Heart right ventricle (tissue), 16 donors: ENCODE results near the gene MAP4K1. TPM values are rescaled to one million over a fixed set of nuclear protein-coding genes. Genes with fewer than 3 reads are reported as not detected.
"Not testable (repeated sequence)": the region's sequence is repeated elsewhere in the genome, so short reads cannot be mapped to it uniquely, and the experiment has no call there.

Experiments
- ATAC-seq, 8 donors: fragments of 200-7000 bp; cut with Tn5 transposase; one replicate each; pipeline ENCODE4 v1.9.1; 2020; ENCODE audit warnings: mild to moderate bottlenecking in 8 of 8, moderate library complexity in 8 of 8, moderate number of reproducible peaks in 1 of 8
- DNase-seq, 2 donors: peaks; one replicate each; pipeline ENCODE4 v3.0.0-alpha.2; 2020
- H3K27ac ChIP-seq, 10 donors: fragments of 200-600 bp; sonication (generic) in 2 of 10; one replicate each; pipeline versions ENCODE4 v1.5.0 to v1.8.0; 2020 to 2022; ENCODE audit warnings: mild to moderate bottlenecking in 3 of 10
- H3K27me3 ChIP-seq, 7 donors: fragments of 200-600 bp; one replicate each; pipeline ENCODE4 v1.8.0; 2021 to 2022; ENCODE audit warnings: mild to moderate bottlenecking in 2 of 7
- H3K36me3 ChIP-seq, 9 donors: fragments of 200-600 bp; sonication (generic) in 1 of 9; one replicate each; pipeline versions ENCODE4 v1.5.0 to v1.8.0; 2020 to 2022; ENCODE audit warnings: mild to moderate bottlenecking in 2 of 9
- H3K4me1 ChIP-seq, 9 donors: fragments of 200-600 bp; sonication (generic) in 1 of 9; one replicate each; pipeline versions ENCODE4 v1.5.0 to v1.8.0; 2020 to 2022; ENCODE audit warnings: mild to moderate bottlenecking in 4 of 9
- H3K4me3 ChIP-seq, 10 donors: fragments of 200-600 bp; sonication (generic) in 2 of 10; one replicate each; pipeline versions ENCODE4 v1.5.0 to v1.8.0; 2020 to 2022; ENCODE audit warnings: mild to moderate bottlenecking in 7 of 10, moderate library complexity in 2 of 10
- H3K9me3 ChIP-seq, 11 donors: fragments of 200-600 bp in 10 of 11; sonication (generic) in 2 of 11; one replicate each; pipeline versions ENCODE4 v1.5.0 to v1.8.0; 2013 to 2022; ENCODE audit warnings: mild to moderate bottlenecking in 2 of 11, control low read depth in 1 of 11, moderate library complexity in 1 of 11
- WGBS, 2 donors: extraction: QIAGEN DNeasy Blood & Tissue Kit; methylation state at CpG; one replicate each; pipeline ENCODE4 v1.1.7; 2013; ENCODE audit warnings: inconsistent platforms in 1 of 2; 5-methylcytosine and 5-hydroxymethylcytosine counted together
- intact Hi-C, 10 donors: fragments of 100-400 bp; cut with DNase I; formaldehyde crosslinking; loops; one replicate each; pipeline versions ENCODE4 v1.11.1 to v1.14.2; 2022
- polyA plus RNA-seq, 2 donors: library from polyadenylated mRNA; stranded (reverse); fragments of 200-250 nt; gene quantifications; one replicate each; pipeline ENCODE4 v1.2.3, GENCODE V29; 2013
- total RNA-seq, 10 donors: library from RNA; stranded (reverse); fragmentation: NEBNext Ultra II Directional in 3 of 10; extraction: Animal tissue kit (Norgen Biotek cat#: 25700) in 3 of 10; gene quantifications; one replicate each; pipeline versions ENCODE4 v1.2.1 to v1.2.4, GENCODE V29; 2021 to 2023
- TF ChIP-seq, protein P1 (sequence below), 9 donors: fragments of 200-600 bp; sonication (generic) in 2 of 9; IDR thresholded peaks; one replicate each; pipeline versions ENCODE4 v1.5.0 to v1.8.0; 2021 to 2022; ENCODE audit warnings: antibody characterized with exemption in 9 of 9, mild to moderate bottlenecking in 5 of 9, moderate library complexity in 1 of 9
- donor health status: Arrhythmogenic right ventricular cardiomyopathy.
- donor health status: ischemic (EF 13 %, LVEDD 7.1; RV severe dilation, severe dysfunction).
- donor health status: healthy with polysubstance abuse.
- donor health status: DM: no; HTN: yes; CAD: no.
- donor health status: DM: no; HTN: no; CAD: no.
- donor health status: ischemic (EF 25% LVEDD 6.9; RV normal size, moderate dysfunction).
- donor health status: ischemic (EF 25% LVEDD 5.7; RV mildly dilated, moderate dysfunction).
- donor health status: healthy.
- donor health status: DM: yes; HTN: yes; CAD: no.
- donor health status: Ischemic cardiomyopathy.
- donor health status: ischemic (EF 35%, LVEDD 5.7; RV mildly dilated, moderate dysfunction).
- donor health status: nonischemic (EF 11% LVEDD 7.7; RV severe dilation, severe dysfunction).
- donor health status: DM: yes; HTN: yes; CAD: no.
- donor health status: PGD.
- donor health status: ischemic (EF 29% LVEDD 5.4; RV normal size, mild dysfunction).
- donor health status: nonischemic (EF 23%, LVEDD 6.1; RV moderate dilation, normal function).

The MAP4K1 gene
- total and polyA plus RNA-seq, 12 donors, result 0.52 to 9.1 (median 1.5) TPM

DNA sequence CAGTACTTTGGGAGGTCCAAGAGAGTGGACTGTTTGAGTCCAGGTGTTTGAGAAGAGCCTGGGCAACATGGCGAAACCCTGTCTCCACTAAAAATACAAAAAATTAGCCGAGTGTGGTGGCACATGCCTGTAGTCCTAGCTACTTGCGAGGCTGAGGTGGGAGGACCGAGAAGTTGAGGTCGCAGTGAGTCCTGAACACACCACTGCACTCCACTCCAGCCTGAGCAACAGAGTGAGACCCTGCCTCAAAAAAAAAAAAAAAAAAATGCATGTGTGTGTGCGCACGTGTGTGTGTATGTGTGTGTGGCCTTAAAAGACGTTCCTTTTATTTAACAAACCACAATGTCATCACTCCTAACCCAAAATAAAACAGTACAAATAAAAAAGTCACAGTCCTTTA lies 62.6 kb downstream of the MAP4K1 start:
- Histone ChIP-seq H3K27me3 (peaks cover 0 to 18% (median 11%) of the 10 kb centered on the region in 7 donors), H3K4me1 (peaks cover 0 to 4% (median 0%) of the 10 kb centered on the region in 9 donors), H3K27ac (no peak overlapping the region), H3K4me3 (no peak overlapping the region), H3K9me3 (no peaks in the 10 kb centered on the region), H3K36me3 (no peaks in the 10 kb centered on the region)
- intact Hi-C loops, result no loop called here
- TF ChIP-seq, protein P1, sequence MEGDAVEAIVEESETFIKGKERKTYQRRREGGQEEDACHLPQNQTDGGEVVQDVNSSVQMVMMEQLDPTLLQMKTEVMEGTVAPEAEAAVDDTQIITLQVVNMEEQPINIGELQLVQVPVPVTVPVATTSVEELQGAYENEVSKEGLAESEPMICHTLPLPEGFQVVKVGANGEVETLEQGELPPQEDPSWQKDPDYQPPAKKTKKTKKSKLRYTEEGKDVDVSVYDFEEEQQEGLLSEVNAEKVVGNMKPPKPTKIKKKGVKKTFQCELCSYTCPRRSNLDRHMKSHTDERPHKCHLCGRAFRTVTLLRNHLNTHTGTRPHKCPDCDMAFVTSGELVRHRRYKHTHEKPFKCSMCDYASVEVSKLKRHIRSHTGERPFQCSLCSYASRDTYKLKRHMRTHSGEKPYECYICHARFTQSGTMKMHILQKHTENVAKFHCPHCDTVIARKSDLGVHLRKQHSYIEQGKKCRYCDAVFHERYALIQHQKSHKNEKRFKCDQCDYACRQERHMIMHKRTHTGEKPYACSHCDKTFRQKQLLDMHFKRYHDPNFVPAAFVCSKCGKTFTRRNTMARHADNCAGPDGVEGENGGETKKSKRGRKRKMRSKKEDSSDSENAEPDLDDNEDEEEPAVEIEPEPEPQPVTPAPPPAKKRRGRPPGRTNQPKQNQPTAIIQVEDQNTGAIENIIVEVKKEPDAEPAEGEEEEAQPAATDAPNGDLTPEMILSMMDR (IDR thresholded peaks at IDR 0.05), result no peak
- 83 to 90% methylated on average over 8 of the region's 8 CpGs for WGBS, 2 donors
- no peak for DNase-seq
- ATAC-seq, result no peak

DNA sequence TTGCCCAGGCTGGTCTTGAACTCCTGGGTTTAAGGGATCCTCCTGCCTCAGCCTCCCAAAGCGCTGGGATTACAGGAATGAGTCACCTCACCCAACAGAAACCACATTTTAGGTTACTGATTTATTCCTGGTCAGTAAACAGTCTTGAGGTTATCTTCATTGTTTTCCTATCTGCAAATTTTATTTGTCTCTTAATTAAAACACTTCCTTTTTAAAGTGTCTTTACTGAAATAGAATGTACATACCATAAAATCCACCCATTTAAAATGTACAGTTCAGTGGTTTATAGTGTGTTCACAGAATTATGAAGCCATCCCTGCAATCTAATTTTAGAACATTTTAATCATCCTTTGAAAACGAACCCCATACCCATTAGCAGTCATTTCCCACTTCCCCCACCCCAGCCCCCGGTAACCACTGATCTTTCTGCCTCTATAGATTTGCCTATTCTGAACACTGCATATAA lies 63.0 kb downstream of the MAP4K1 start:
- Histone ChIP-seq H3K9me3 (no peaks in the 10 kb centered on the region), H3K27ac (no peak overlapping the region), H3K4me3 (no peak overlapping the region), H3K36me3 (no peaks in the 10 kb centered on the region), H3K4me1 (peaks cover 0 to 4% (median 0%) of the 10 kb centered on the region in 9 donors), H3K27me3 (peaks cover 0 to 17% (median 11%) of the 10 kb centered on the region in 7 donors)
- TF ChIP-seq, protein P1 (IDR thresholded peaks at IDR 0.05), result no peak
- intact Hi-C loops, result no loop called here
- 62 to 66% methylated on average over 3 of the region's 3 CpGs for WGBS, 2 donors
- ATAC-seq (no peak), DNase-seq (no peak)

DNA sequence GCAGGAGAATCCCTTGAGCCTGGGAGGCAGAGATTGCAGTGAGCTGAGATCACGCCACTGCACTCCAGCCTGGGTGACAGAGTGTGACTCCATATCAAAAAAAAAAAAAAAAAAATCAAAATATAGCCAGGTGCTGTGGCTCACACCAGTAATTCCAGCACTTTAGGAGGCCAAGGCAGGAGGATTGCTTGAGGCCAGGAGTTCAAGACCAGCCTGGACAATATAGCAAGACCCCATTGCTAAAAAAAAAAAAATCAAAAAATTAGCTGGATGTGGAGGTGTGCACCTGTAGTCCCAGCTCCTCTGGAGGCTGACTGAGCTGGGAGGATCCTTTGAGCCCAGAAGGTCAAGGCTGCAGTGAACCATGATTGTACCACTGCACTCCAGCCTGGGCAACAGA lies 64.5 kb downstream of the MAP4K1 start:
- H3K4me1 ChIP-seq, H3K9me3 ChIP-seq, H3K4me3 ChIP-seq, intact Hi-C loops, ATAC-seq, H3K36me3 ChIP-seq, H3K27ac ChIP-seq, DNase-seq: not testable (repeated sequence)
- H3K27me3 ChIP-seq, result peaks cover 0 to 17% (median 11%) of the 10 kb centered on the region in 7 donors
- 88 to 95% methylated on average over 1 of the region's 1 CpG for WGBS, 2 donors

DNA sequence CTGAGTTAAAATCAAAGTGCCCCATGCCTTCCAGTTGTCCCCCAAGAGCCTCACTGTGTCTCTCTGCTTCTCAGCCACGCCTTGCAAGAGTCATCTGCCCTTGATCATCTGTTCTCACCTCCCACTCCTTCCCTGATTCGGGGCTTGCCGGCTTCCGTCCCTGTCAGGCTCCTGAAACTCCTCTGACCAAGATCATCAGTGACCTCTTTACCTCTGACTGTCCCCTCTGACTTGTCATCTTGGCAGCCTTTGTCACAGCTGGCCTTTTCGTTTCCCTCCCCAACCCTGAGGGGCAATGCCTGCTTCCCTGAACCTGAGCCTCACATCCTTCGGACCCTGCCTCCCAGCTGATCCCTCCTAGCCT lies 66.3 kb downstream of the MAP4K1 start:
- no peaks in the 10 kb centered on the region for H3K9me3 ChIP-seq
- H3K4me1 ChIP-seq, result no peaks in the 10 kb centered on the region
- intact Hi-C loops, result no loop called here
- WGBS, 2 donors, result 44 to 58% methylated on average over 6 of the region's 6 CpGs
- no peak for DNase-seq
- no peaks in the 10 kb centered on the region for H3K36me3 ChIP-seq
- TF ChIP-seq, protein P1 (IDR thresholded peaks at IDR 0.05), result no peak
- peaks cover 0 to 17% (median 11%) of the 10 kb centered on the region in 7 donors for H3K27me3 ChIP-seq
- H3K4me3 ChIP-seq, result no peak overlapping the region
- no peak overlapping the region for H3K27ac ChIP-seq
- no peak for ATAC-seq

DNA sequence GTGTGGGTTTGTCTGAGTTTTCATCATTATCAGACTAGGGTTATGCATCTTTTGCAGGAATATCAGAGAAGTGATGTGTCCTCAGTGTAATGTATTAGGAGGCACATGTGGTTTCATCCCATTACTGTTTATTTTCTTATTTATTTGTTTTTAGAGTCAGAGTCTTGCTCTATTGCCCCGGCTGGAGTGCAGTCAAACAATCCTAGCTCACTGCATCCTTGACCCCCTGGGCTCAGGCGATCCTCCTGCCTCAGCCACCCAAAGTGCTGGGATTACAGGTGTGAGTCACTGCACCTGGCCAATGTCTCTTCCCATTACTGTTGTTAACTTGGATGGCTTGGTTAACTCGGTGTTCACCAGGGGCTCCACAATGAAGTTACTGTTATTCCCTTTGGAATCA lies 67.4 kb downstream of the MAP4K1 start:
- whole genome bisulfite sequencing, 2 donors, result 81% methylated on average over 3 of the region's 3 CpGs
- ATAC-seq (no peak), DNase-seq (no peak)
- Histone ChIP-seq H3K27ac (no peak overlapping the region), H3K4me3 (no peak overlapping the region), H3K4me1 (no peaks in the 10 kb centered on the region), H3K27me3 (peaks cover 0 to 17% (median 11%) of the 10 kb centered on the region in 7 donors), H3K9me3 (no peaks in the 10 kb centered on the region), H3K36me3 (no peaks in the 10 kb centered on the region)
- intact Hi-C loops, result no loop called here
- TF ChIP-seq, protein P1 (IDR thresholded peaks at IDR 0.05), result no peak
